Dendritic cell treated with granulocyte-macrophage colony-stimulating factor and Interleukin-4, amounts not matched to agents 40 ng/mL and 50 ng/mL, for 4 days (primary cell): ENCODE measurements around the gene MPRIP.

Source experiments
- H3K27ac Mint-ChIP-seq: one replicate; pipeline ENCODE4 v1.8.0; 2022; ENCODE audit warnings: mild to moderate bottlenecking, mixed read lengths
- H3K27me3 Mint-ChIP-seq: one replicate; pipeline ENCODE4 v1.8.0; 2022; ENCODE audit warnings: mild to moderate bottlenecking, mixed read lengths
- H3K36me3 Mint-ChIP-seq: one replicate; pipeline ENCODE4 v1.8.0; 2022; ENCODE audit warnings: low read depth, mixed read lengths
- H3K4me1 Mint-ChIP-seq: one replicate; pipeline ENCODE4 v1.8.0; 2022; ENCODE audit warnings: low read depth, mixed read lengths
- H3K4me3 Mint-ChIP-seq: one replicate; pipeline ENCODE4 v1.8.0; 2022; ENCODE audit warnings: mild to moderate bottlenecking, moderate library complexity, mixed read lengths
- H3K9me3 Mint-ChIP-seq: one replicate; pipeline ENCODE4 v1.8.0; 2022; ENCODE audit warnings: mixed read lengths
- intact Hi-C: fragments of 100-400 bp; cut with micrococcal nuclease; formaldehyde crosslinking; loops from one replicate; pipeline ENCODE4 v1.15.0; 2022

MPRIP gene

GRCh38 chr17:17080781-17081180 lies 38.5 kb downstream of the MPRIP start:
- no peak overlapping the region for H3K4me3 Mint-ChIP-seq

DNA sequence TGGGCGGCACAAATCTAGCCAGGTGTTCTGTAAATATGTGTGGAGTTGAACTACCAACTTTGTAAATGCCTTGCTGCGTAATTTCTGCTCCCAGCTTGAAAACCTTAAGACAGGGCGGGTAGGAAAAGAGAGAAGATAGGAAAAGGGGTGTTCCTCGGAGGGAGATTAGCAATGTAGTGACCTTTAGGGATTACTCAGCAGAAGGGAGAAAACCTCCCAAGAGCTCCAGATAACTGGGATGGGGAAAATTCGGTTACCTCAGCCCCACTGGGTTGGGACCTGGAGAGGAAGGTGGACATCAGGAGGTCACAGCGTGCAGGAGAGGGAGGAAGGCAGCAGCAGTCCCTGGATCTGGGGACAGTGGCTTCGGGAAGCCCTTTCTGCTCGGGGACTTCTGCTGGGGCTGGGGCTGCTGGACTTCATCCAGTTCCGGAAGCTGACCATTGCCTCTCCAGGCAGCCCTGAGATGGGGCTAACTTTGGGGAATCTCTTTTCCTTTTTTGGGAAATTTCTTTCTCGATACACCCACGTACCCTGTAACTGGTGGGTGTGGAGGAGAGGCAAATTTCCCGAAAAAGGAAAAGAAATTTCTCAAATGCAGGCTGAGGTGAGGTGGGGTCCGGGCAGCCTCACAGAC lies 39.2 kb downstream of the MPRIP start:
- Mint-ChIP-seq H3K4me1 (peaks cover 6% of the 10 kb centered on the region), H3K27ac (no peak overlapping the region), H3K27me3 (no peaks in the 10 kb centered on the region), H3K9me3 (no peaks in the 10 kb centered on the region), H3K36me3 (peaks cover 70% of the 10 kb centered on the region), H3K4me3 (no peak overlapping the region)
- intact Hi-C loops = no loop called here

More at GRCh38 chr17:17080781-17081180, 38.5 kb downstream of the MPRIP start:
- H3K36me3 Mint-ChIP-seq = peaks cover 69% of the 10 kb centered on the region
- peaks cover 6% of the 10 kb centered on the region for H3K4me1 Mint-ChIP-seq
- intact Hi-C loops = no loop called here
- H3K27ac Mint-ChIP-seq = no peak overlapping the region
- no peaks in the 10 kb centered on the region for H3K27me3 Mint-ChIP-seq
- H3K9me3 Mint-ChIP-seq = no peaks in the 10 kb centered on the region

- no peaks in the 10 kb centered on the region for H3K27me3 Mint-ChIP-seq
- intact Hi-C loops = no loop called here
- no peak overlapping the region for H3K27ac Mint-ChIP-seq
- H3K36me3 Mint-ChIP-seq = peaks cover 70% of the 10 kb centered on the region
- no peak overlapping the region for H3K4me3 Mint-ChIP-seq
- no peaks in the 10 kb centered on the region for H3K9me3 Mint-ChIP-seq
- peaks cover 7% of the 10 kb centered on the region for H3K4me1 Mint-ChIP-seq
Measured at GRCh38 chr17:17082878-17083277, 40.6 kb downstream of the MPRIP start.

GRCh38 chr17:17084317-17084835 lies 42.1 kb downstream of the MPRIP start:
- intact Hi-C loops = no loop called here
- no peak overlapping the region for H3K27ac Mint-ChIP-seq
- H3K9me3 Mint-ChIP-seq = no peaks in the 10 kb centered on the region
- H3K4me1 Mint-ChIP-seq = peaks cover 11% of the 10 kb centered on the region
- no peak overlapping the region for H3K4me3 Mint-ChIP-seq
- peaks cover 64% of the 10 kb centered on the region for H3K36me3 Mint-ChIP-seq
- no peaks in the 10 kb centered on the region for H3K27me3 Mint-ChIP-seq

- H3K9me3 Mint-ChIP-seq = no peaks in the 10 kb centered on the region
- intact Hi-C loops = no loop called here
- no peak overlapping the region for H3K4me3 Mint-ChIP-seq
- H3K36me3 Mint-ChIP-seq = peaks cover 63% of the 10 kb centered on the region
- no peaks in the 10 kb centered on the region for H3K27me3 Mint-ChIP-seq
- no peak overlapping the region for H3K27ac Mint-ChIP-seq
- H3K4me1 Mint-ChIP-seq = peaks cover 11% of the 10 kb centered on the region
Measured at GRCh38 chr17:17084941-17085340, 42.7 kb downstream of the MPRIP start.

DNA sequence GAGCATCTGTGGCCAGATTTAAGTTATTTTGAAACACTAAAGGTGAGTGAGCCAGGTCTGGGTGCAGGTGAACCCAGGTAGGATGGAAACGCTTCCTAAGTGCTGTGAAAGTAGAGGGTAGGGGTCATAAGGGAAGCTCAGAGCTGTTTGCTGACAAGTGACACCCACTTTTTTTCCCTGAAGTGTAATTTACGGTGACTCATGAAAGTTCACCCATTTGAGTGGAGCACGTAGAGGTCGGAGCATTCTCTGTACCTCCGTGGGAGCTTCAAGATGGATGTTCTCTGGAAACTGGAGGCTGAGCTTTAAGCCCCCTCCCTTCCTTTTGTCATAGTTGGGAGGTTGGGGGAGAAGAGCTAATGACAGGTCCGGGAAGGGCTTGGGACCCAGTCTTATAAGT lies 44.3 kb downstream of the MPRIP start:
- no peaks in the 10 kb centered on the region for H3K27me3 Mint-ChIP-seq
- H3K4me1 Mint-ChIP-seq = peaks cover 6% of the 10 kb centered on the region
- H3K9me3 Mint-ChIP-seq = no peaks in the 10 kb centered on the region
- intact Hi-C loops = no loop called here
- H3K27ac Mint-ChIP-seq = no peak overlapping the region
- peaks cover 70% of the 10 kb centered on the region for H3K36me3 Mint-ChIP-seq
- H3K4me3 Mint-ChIP-seq = no peak overlapping the region

- Mint-ChIP-seq H3K36me3 (peaks cover 67% of the 10 kb centered on the region), H3K27me3 (no peaks in the 10 kb centered on the region), H3K27ac (no peak overlapping the region), H3K9me3 (no peaks in the 10 kb centered on the region), H3K4me3 (no peak overlapping the region), H3K4me1 (peaks cover 15% of the 10 kb centered on the region)
- intact Hi-C loops = no loop called here
Measured at GRCh38 chr17:17087424-17088015, 45.3 kb downstream of the MPRIP start.

DNA sequence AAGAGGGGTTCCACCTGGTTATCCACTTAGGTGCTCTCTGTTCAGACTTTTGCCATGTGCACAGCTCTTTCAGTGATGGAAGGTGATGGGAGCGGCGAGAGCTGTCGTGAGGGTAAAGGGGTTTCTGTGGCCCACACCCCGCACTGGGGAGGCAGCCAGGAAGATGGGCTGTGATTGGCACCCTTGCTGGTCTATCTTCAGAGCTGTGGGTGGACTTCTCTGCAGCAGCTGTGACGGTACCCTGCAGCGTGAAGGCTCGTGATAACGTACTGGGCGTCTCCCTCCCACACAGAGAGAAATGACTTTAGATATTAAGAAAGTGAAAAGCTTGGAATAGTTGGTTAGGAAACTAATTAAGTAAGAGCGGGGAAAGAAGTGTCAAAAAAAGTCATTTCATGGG lies 45.8 kb downstream of the MPRIP start:
- Mint-ChIP-seq H3K9me3 (no peaks in the 10 kb centered on the region), H3K27ac (no peak overlapping the region), H3K4me1 (peaks cover 18% of the 10 kb centered on the region), H3K27me3 (no peaks in the 10 kb centered on the region), H3K36me3 (peaks cover 62% of the 10 kb centered on the region), H3K4me3 (no peak overlapping the region)
- intact Hi-C loops = no loop called here

DNA sequence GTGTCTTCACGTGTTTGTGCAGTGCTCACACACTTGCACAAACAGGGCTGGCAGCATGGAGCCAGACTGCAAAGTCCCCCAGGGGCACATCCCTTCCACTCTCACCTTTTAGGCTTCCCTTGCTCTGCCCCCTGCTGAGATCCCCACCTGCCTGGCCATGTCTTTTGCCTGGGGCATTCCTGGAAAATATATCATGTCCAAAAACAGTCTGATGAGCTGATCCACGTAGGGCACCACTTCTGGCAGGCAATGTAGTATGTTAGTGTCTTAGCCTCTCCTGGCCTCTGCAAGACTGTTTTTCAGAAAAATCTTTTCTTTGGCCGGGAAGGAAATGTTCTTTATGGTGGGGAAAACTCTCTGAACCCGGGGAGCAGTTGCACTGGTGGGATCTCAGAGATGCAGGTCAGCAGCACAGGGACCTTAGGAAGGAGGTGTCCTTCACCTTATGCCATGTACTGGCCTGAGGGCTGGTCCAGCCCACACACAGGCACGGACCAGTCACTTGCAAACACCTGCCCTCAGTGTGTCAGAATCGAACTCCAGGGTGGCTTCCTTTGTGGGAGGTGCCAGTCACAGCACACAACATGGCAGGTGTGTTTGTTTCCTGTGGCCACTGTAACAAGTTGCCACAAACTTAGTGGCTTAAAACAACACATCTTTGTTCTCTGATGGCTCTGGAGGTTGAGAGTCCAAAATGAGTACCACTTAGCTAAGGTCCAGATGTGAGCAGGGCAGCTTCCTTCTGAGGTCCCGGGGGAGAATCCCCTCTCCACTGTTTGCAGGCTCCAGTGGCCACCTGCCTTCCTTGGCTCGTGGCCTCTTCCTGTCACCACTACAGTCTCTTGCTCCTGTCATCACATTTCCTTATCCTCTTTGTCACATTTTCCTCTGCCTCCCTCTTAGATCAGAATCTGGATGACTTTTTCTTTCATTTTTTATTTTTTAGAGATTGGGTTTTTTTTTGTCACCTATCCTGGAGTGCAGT lies 46.6 kb downstream of the MPRIP start:
- Mint-ChIP-seq H3K27me3 (no peaks in the 10 kb centered on the region), H3K36me3 (peaks cover 55% of the 10 kb centered on the region), H3K9me3 (no peaks in the 10 kb centered on the region), H3K27ac (no peak overlapping the region), H3K4me3 (no peak overlapping the region), H3K4me1 (peaks cover 18% of the 10 kb centered on the region)
- intact Hi-C loops = no loop called here

GRCh38 chr17:17089796-17090641 lies 47.8 kb downstream of the MPRIP start:
- Mint-ChIP-seq H3K4me1 (peaks cover 18% of the 10 kb centered on the region), H3K27me3 (no peaks in the 10 kb centered on the region), H3K4me3 (no peak overlapping the region), H3K9me3 (no peaks in the 10 kb centered on the region), H3K36me3 (peaks cover 49% of the 10 kb centered on the region), H3K27ac (no peak overlapping the region)
- intact Hi-C loops = no loop called here

- Mint-ChIP-seq H3K9me3 (no peaks in the 10 kb centered on the region), H3K4me1 (peaks cover 18% of the 10 kb centered on the region), H3K27me3 (no peaks in the 10 kb centered on the region), H3K27ac (no peak overlapping the region), H3K36me3 (peaks cover 46% of the 10 kb centered on the region), H3K4me3 (no peak overlapping the region)
- intact Hi-C loops = no loop called here
Measured at GRCh38 chr17:17090642-17091103, 48.4 kb downstream of the MPRIP start.

DNA sequence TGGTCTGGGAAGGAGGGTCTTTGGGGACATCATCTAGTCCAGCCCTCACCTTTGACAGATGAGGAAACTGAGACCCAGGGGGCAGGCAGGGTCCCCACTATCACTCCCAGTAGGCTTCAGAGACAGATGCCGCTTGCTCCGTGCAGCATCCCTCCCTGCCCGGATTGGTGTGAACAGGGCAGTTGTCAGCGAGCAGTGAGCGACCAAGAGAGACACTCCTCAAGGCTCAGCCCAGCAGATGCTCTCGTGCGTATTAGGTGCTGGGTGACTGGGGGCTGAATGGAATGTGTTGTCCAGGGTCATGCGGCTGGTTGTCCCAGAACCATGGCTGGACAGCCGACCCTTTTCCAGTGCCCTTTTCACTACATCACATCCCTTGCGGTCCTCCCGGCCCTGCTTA lies 49.0 kb downstream of the MPRIP start:
- H3K4me1 Mint-ChIP-seq = peaks cover 18% of the 10 kb centered on the region
- no peaks in the 10 kb centered on the region for H3K9me3 Mint-ChIP-seq
- peaks cover 45% of the 10 kb centered on the region for H3K36me3 Mint-ChIP-seq
- intact Hi-C loops = no loop called here
- H3K27ac Mint-ChIP-seq = no peak overlapping the region
- no peaks in the 10 kb centered on the region for H3K27me3 Mint-ChIP-seq
- H3K4me3 Mint-ChIP-seq = no peak overlapping the region
